PFSK-1 (cell line): ENCODE measurements around the gene TOM1L2.

Experiments used
- POLR2AphosphoS5 ChIP-seq: IDR thresholded peaks from 2 replicates; pipeline ENCODE4 v1.6.1; 2012; ENCODE audit warnings: low read depth, mild to moderate bottlenecking, control low read depth, low read length, moderate library complexity
- SIN3A ChIP-seq: IDR thresholded peaks from 2 replicates; pipeline ENCODE4 v1.6.1; 2012; ENCODE audit warnings: mild to moderate bottlenecking, low read length, moderate library complexity, borderline replicate concordance; ENCODE audit not compliant: insufficient read depth
- TAF1 ChIP-seq: IDR thresholded peaks from 2 replicates; pipeline ENCODE4 v1.6.1; 2012; ENCODE audit warnings: low read length, control low read depth, borderline replicate concordance; ENCODE audit not compliant: insufficient read depth
- TF ChIP-seq, protein P1 (sequence below), 2 experiments: IDR thresholded peaks; 2 replicates each; pipeline versions ENCODE4 v1.6.1 to v1.8.0; 2011 to 2012; ENCODE audit warnings: low read depth in 2 of 2, low read length in 2 of 2, control low read depth in 1 of 2, inconsistent platforms in 1 of 2, mild to moderate bottlenecking in 1 of 2, moderate library complexity in 1 of 2; ENCODE audit not compliant: insufficient read depth in 1 of 2

- TF ChIP-seq SIN3A (no peak), POLR2AphosphoS5 (no peak), TAF1 (no peak)
- TF ChIP-seq, protein P1, sequence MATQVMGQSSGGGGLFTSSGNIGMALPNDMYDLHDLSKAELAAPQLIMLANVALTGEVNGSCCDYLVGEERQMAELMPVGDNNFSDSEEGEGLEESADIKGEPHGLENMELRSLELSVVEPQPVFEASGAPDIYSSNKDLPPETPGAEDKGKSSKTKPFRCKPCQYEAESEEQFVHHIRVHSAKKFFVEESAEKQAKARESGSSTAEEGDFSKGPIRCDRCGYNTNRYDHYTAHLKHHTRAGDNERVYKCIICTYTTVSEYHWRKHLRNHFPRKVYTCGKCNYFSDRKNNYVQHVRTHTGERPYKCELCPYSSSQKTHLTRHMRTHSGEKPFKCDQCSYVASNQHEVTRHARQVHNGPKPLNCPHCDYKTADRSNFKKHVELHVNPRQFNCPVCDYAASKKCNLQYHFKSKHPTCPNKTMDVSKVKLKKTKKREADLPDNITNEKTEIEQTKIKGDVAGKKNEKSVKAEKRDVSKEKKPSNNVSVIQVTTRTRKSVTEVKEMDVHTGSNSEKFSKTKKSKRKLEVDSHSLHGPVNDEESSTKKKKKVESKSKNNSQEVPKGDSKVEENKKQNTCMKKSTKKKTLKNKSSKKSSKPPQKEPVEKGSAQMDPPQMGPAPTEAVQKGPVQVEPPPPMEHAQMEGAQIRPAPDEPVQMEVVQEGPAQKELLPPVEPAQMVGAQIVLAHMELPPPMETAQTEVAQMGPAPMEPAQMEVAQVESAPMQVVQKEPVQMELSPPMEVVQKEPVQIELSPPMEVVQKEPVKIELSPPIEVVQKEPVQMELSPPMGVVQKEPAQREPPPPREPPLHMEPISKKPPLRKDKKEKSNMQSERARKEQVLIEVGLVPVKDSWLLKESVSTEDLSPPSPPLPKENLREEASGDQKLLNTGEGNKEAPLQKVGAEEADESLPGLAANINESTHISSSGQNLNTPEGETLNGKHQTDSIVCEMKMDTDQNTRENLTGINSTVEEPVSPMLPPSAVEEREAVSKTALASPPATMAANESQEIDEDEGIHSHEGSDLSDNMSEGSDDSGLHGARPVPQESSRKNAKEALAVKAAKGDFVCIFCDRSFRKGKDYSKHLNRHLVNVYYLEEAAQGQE (IDR thresholded peaks at IDR 0.05; ENCODE audit: insufficient read depth in 1 of 2, low read depth in 2 of 2, low read length in 2 of 2), result no peak
Observed at GRCh38 chr17:17902376-17902775, 69.8 kb downstream of the TOM1L2 start.
